Smooth muscle cell of the brain vasculature (primary cell): ENCODE measurements around the gene CD40.
"Not testable (repeated sequence)": the region's sequence is repeated elsewhere in the genome, so short reads cannot be mapped to it uniquely, and the experiment has no call there.

ENCODE experiments used
- DNase-seq: peaks from one replicate; pipeline ENCODE4 v3.0.0-alpha.2; 2012; ENCODE audit warnings: low read depth, low spot score

CD40 gene

DNA sequence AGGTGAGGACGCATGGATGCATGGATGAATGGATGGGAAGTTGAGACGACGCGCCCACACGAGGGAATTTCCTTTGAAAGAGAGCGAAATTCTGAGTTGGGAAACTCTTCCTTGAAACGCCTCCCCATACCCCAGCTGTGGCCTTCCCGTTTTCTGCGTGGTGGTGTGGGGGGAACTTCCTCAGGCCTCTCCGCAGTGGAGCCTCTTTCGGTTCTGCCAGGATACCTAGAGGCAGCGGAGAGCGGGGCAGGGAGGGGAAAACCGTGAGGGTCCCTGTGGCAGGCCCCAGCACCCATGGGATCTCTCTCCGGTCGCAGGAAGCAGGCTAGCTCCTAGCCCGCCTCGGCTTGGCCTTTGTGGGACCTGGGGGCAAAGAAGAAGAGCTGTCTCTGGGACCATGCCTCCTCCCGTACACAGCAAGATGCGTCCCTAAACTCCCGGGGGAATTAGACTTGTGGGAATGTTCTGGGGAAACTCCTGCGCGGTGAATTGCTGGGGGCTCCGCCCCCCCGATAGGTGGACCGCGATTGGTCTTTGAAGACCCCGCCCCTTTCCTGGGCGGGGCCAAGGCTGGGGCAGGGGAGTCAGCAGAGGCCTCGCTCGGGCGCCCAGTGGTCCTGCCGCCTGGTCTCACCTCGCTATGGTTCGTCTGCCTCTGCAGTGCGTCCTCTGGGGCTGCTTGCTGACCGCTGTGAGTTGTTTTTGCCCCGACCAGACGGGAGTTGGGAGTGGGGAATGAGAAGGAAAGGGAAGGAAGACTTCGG is at the start of gene CD40:
Gene CD40 (plus strand): TSS at position 611 of the 764 bp plus-strand sequence. CDS start 30 bp downstream, at position 641.
- DNase-seq = peak; percentile 7

DNA sequence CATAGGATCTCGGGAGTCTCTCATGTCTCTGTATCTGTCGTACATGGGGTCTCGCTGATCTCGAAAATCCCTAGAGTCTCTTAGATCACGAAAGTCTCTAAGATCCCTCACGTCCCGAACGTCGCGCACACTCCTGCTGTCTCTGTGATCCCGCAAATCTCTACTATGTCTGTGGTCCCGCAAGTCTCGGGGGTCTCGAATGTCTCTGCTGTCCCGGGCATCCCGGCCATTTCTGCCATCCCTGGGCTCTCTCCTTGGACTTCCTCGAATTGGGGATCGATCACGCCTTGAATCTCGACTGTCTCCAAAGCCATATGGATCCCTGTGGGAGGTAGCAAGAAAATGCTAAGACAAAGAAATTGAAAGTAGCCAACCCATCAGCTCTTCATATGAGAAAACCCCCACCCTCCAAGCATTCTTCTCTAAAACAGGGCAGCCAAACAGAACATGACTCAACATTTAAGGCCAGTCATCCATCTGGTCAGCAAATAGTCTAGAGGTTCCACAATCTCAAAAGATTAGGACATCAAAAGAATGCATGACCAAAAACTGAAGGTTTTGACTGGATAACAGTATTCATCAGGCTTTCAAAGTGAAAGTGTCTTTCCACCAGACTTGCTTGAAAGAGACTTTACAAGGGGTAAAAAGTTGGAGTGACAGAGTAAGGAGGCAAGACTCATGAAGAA is 47.8 kb upstream of the CD40 start:
- no peak for DNase-seq

DNA sequence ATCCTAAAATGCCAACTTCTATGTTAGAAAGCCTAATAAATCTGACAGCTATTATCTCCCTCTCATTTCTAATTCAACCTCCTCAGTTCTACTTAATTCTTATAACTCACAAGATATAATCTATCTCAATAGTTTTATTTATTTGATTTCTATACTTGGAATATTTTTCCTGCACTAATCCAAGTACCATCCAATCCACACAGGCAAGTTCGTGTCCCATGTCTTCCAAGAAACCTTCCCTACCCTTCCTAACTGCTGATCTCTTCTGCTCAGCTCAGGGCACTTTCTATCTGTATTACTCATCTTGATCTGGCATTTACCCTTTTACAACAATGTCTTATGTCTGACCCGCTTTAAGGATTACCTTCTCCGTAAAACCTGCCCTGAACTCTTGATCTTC is 46.5 kb upstream of the CD40 start:
- no peak for DNase-seq

DNA sequence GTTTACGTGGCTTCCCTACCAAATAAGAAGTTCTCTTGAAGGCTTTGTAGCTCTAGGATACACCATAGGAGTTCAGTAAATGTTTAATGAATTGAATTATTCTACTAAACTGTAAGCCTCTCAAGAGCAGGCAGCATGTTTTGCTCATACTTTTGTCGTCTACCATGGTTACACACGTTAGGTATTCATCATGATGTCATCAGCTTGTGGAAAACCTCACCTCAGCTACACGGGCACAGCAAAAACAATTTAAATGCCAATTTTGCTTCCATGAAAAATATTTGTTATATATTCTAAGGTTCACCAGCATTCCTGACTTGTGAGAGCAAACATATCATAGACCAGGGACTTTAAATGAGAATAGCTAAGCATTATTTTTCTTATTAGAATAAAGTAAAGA is 45.1 kb upstream of the CD40 start:
- DNase-seq = no peak

DNA sequence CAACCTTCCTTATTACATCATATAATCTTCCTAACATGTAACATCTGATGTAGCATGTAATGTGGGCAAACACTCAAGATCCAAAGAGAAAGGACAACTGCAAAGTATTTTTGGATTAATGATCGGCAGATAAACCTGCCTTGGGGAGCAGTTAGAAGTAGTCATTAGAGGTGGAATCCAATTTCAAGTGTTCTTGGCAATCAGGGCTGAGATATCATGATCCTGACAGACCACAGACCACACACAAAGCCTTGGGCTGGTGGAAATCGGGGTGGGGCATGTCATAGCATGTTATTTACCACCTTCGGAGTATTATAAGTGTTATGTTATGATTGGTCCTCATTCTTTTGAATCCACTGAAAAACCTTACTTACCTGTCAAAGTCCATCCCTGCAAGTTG is 44.7 kb upstream of the CD40 start:
- no peak for DNase-seq

DNA sequence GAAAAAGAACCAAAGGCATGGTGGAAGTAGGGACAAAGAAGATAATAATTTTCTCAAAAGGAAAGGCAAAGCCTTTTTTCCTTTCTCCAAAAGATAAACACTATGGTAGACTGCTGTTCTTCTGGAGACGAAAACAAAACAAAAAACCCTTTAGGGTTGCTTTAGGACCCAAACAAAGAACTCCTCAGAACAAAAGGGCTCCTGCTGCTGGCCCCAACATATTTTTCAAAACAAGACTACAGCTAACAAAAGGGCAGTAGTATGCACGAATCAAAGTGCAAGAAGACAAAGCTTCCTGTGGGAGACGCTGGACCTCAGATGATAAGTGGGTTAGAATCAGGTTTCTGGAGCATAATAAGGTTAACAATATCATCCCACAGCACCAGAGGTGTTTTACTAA is 44.1 kb upstream of the CD40 start:
- DNase-seq = no peak

DNA sequence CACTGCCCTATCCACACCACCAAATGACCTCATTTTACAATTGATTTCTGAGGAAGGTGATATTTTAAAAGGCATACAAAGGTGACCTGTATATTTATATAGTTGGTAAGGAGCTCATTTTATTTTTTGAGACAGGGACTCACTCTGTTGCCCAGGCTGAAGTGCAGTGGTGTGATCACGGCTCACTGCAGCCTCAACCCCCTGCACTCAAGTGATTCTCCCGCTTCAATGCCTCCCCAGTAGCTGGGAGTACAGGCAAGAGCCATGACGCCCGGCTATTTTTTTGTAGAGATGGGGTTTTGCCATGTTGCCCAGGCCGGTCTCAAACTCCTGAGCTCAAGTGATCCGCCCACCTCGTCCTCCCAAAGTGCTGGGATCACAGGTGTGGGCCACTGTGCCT is 41.3 kb upstream of the CD40 start:
- no peak for DNase-seq

DNA sequence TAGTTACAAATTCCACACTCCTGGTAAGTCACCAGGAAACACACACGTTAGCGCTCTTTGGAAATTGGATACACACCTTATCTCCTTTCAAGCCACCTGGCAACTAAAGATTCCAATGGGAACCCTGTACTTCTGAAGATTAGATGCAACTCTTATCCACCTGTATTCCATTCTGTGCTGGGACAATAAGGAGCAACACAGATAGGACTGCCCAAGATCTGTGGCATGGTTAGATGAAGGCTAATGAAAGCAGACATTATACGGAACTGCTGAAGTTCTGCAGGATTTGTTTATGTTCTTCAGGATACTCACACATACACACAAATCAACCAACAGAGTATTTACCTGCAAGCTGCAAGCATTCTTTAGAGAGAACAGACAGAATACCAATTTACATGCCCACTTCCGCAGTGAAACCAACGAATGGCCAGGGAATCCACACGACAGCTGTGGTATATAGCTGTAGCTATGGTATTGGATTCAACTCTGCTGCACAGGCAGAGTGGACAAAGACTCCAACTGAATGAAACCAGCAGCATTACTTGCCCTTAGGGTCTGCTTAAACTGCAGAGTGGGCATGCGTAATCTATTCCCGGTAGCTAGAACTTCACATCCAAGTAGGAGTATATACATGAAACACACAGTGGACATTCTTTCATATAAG is 40.3 kb upstream of the CD40 start:
- no peak for DNase-seq

DNA sequence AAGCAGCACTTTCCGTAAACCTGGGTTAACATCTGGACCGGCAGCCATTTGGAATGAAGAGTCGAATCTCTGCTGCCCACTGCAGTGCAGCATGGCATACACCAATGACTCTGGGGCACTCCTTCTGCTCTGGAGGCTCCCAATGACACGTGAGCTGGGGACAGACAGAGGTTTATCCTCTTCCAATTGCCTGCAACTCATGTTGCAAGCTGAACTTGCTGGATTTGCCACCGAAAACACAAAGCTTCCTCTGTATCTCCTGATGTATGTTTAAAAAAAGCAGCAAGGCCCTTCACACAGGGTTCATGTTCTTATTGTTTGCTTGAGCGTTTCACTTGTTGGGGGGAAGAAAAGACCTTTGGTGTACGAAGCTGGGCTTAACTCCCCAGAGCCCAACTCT is 39.2 kb upstream of the CD40 start:
- no peak for DNase-seq

DNA sequence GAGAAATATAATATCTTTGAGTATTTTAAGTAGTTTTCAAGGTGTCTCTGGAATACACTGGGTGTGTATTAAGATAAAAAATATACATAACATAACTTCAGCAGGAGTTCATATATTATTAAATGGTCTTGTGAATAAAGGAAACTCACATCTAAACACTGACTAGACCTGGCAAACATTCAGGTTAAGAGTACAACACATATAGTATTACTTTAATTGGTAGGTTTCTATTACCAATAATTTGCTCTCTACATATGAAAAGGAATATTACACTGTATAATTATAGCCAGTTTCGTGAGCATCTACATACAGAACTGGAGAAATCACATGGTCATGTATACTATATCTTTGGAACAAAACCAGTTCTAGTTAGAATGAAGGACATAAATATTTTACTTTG is 37.0 kb upstream of the CD40 start:
- DNase-seq = no peak

DNA sequence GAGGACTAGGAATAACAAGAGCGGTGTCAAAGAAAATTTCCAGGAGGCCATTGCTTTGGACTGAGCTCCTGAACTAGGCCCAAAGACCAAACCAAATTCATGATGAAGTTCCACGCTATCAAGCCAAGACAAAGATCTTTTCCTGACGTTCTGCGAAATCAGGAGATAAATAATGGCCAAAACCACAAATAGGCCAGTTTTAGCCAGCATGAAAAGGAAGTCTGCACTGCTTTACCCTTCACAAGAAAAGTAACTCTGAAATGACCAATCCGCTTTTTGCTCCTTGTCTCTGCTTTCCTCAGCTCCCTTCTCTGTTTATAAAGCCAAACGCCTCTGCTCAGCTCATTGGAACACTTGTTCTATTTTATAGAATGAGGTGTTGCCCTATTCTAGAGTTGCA is 35.0 kb upstream of the CD40 start:
- DNase-seq = no peak

DNA sequence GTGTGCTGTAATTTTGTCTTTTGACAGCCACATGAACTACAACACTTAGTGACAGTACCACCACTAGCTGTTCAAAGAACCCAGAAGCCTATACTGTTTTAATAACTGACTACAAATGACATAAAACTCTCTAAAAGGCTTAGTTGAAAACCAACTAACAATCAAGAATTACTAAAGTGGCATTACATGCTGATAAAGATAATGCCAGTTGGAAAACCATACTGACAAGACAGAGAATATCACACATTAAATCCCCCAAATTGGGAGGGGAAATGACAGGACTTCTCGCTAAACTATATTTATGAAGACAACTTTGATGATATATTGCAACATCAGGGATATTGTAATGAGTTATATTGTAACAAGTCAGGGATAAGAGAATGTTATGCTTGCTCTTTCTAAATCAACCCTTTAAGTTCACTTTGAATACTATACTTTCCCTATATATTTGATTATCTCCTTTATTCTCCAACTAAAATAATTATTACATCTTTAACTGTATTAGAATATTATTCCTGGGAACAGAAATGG is 34.5 kb upstream of the CD40 start:
- DNase-seq = no peak

DNA sequence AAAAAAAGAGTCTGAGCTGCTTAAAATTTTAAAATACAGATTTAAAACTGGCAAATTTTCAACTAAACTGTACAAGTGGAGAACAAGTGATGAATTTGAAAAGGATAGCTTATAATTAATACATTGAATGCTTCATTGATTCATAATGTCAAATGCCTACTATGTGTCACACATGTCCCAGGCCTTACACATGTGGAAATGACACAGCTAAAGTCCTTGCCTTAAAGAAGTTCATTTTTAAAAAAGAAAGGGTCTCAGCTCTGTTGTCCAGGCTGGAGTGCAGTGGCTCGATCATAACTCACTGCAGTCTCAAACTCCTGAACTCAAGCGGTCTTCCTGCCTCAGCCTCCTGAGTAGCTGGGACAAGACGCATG is 33.3 kb upstream of the CD40 start:
- DNase-seq = no peak

DNA sequence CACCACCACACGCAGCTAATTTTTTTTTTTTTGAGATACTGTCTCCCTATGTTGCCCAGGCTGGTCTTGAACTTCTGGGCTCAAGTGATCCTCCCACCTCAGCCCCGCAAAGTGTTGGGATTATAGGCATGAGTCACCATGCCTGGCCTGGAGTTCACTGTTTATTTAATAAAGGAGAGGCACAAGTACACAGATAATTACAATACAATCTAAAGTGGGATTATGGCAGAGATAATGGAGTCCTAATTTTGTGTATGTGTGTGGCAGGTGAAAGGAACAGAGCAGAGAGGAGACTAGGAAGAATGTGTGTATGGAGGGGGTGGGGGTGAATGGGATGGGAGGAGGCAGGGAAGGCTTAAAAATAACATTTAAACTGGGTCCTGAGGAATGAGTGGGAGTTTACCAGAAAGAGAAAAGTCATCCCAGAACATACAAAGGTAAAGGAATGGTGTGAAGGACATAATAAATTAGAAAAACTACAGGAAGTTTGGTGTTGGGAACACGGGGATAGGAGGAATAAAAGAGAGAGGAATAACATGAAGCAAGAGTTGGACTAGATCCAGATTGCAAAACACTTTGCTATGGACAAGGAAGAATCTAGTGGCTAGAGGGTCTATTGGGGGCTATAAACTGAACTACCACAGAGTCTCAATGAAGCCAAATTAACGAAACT is 32.8 kb upstream of the CD40 start:
- no peak for DNase-seq

DNA sequence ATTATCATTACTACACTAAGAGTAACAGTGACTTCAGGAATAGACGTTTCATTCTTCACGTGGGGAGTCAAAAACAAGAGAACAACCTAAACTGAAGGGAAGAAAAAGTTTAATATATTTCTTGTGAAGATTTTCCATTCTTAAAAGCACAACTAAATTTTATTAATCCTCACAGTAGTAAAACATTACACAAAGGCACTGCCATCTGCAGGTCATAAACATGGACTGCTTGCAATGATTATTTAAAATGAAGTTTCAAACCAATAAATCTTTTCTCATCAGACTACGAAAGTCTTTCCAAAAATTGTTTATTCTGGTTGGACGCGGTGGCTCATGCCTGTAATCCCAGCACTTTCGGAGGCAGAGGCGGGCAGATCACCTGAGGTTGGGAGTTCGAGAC is 31.0 kb upstream of the CD40 start:
- DNase-seq = no peak

DNA sequence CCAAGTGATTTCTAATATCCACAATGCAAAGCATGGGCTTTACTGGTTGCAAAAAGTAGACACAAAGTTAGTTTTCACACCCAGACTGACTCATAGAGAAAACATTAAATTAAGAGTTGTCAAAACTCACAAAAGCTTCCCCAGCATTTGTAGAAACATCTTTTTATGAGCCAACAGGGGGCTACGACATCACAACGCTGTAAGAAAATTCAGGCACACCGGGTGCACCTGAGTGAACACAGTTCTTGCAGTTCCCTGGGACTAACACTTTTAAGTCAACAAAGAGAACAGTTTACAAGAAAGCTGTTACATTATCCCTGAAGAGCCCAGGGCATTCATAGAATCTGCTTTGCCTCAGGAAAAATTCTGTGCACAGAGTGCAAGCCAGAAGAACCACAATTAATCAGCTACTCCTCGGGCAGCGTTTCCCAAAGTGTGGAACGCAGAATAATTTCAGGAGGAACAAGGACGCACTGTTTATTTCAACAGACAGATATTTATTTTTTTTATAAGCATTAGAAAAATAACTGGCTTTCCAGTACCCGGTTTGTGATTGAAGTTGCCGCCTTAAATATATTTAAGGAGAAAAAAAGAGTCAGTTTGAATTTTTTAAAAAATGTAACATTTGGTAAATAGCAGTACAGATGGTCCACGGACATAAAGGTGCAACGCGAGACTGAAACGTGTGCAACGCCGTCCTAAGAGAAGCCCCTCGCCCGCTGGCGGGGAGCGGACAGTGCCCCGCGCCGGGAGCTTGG is 29.5 kb upstream of the CD40 start:
- no peak for DNase-seq

DNA sequence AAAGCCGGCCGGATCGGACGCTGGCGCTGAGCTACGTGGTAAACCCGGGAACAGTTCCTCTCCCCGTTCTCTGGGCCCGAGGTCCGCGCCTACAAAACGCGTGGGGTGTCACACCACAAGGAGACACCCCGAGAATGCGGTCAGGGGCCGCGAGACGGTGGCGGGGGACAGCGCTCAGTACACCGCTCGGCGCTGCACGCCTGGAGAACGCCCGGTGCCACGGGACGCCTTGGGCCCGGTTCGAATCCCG is 29.0 kb upstream of the CD40 start:
- no peak for DNase-seq

DNA sequence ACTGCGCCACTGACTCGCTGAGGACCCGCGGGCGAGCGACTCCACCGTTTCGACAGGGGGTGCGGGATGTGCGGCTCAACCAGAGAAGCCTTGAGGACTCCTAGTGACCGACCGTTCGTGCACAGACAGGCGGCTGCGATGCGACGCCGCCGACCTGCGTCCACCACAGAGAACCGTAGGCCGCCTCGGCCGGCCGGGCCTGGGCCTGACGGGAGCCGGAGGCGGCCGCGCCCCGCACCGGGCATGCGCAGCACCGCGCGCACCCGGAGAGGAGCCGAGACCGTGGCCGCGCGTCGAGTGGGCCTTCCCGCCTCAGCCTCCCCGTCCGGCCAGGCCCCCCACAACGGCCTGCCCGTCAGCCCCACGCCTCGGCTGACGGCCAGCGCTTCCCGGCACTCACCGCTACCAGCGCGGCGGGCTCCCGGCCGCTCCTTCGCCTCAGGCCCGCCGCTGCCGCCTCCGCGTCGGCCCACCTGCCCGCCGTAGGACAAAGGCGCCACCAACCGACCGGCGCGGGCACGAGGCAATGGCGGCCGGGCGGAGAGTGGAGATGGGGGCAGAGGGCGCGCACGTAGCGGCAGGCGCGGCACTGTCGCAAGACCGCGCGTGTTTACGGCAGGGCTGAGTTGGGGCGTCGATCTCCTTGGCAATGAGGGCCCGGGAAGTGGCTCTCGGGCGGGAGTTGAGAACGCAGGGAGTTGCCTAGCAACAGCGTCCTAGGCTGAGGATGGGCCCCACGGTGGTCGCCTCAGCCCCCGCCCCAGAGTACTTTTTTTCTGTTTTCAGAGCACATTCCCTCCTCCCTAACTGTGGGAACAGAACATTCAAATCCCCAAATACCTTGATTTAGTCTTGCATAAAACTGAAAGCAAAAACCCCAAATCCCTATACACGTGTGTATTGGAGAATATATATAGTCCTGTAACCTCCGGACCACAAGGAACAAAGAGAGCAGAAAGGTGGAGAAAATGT is 28.4 kb upstream of the CD40 start, which contains the start of gene NCOA5:
Gene NCOA5 (minus strand): TSS at position 546 of the 972 bp plus-strand sequence. CDS start 10,538 bp downstream, outside the sequence.
- DNase-seq = peak; percentile 85

DNA sequence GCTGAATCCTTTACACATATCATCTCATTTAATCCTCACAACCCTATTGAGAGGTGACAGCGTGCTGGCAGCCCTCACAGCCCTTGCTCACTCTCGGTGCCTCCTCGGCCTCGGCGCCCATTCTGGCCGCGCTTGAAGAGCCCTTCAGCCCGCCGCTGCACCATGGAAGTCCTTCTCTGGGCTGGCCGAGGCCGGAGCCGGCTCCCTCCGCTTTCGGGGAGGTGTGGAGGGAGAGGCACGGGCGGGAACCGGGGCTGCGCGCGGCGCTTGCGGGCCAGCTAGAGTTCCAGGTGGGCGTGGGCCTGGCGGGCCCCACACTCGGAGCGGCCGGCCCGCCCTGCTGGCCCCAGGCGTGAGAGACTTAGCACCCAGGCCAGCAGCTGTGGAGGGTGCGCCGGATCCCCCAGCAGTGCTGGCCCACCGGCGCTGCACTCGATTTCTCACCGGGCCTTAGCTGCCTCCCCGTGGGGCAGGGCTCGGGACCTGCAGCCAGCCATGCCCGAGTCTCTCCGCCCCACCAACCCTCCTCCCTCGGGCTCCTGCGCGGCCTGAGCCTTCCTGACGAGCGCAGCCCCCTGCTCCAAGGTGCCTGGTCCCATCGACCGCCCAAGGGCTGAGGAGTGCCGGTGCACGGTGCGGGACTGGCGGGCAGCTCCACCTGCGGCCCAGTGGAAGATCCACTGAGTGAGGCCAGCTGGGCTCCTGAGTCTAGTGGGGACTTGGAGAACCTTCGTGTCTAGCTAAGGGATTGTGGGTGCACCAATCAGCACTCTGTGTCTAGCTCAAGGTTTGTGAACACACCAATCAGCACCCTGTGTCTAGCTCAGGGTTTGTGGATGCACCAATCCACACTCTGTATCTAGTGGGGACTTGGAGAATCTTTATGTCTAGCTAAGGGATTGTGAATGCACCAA is 26.2 kb upstream of the CD40 start:
- DNase-seq = not testable (repeated sequence)
